Measurements from ENCODE around the gene APMAP. TPM values are rescaled to one million over a fixed set of nuclear protein-coding genes. Genes with fewer than 3 reads are reported as not detected.

APMAP gene
- total and polyA plus RNA-seq, 4 donors, result 40.8 to 87.0 (median 62.9) TPM

DNA sequence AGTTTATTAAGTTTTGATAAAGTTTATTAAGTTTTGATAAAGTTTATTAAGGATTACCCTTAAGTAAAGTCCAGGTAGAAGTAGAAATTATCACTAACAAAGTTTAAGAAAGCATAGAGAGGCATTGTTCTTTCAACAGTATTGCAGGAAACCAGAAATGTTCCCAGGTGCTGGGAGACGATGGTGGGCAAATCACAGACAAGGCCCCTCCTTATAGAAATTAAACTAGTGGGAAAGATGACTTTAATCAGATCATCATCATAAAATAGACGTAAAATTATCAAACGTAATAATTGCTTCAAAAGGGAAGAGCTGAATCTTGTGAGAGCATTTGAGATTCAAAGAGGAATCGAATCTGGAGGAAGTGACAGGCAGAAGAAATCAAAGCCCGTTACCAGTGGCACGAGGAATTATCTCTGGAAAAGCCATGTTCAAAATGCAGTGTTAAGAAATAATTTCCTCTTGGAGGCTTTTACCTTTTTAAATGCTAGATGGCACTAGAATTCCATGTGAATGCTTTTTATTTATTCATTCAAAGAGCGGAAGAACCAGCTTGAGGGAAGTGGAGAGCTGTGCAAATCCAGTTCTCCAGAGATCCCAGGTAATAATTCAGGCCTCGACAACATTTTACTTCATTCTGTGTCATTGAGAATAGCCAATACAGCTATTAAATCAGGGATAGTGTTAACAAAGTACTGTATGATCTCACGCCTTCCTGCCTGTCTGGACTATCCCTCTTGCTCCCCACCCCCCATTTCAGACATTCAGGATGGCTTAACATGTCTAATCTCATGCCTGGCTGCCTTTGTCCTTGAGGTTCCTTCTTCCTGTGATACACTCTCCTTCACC is 1.0 kb upstream of the APMAP start:
- H3K9me3 ChIP-seq (ENCODE audit: control insufficient read depth in 4 of 4, insufficient read depth in 3 of 4, low read length in 3 of 4), result no peaks in the 10 kb centered on the region
- peak; percentile 12 for TF ChIP-seq CTCF (IDR thresholded peaks at IDR 0.05; ENCODE audit: control extremely low read depth, extremely low read depth)
- ATAC-seq (ENCODE audit: insufficient read depth, low FRiP score), result no peak
- peaks cover 0 to 2% (median 0%) of the 10 kb centered on the region in 4 donors for H3K36me3 ChIP-seq (ENCODE audit: control insufficient read depth in 4 of 4, insufficient read depth in 4 of 4, low read length in 4 of 4)
- H3K27ac ChIP-seq (ENCODE audit: low read depth in 1 of 2, low read length in 1 of 2), result peak overlapping the region in 1 of 2 donors; percentile 78
- no peak overlapping the region for H3K4me3 ChIP-seq
- H3K9ac ChIP-seq (ENCODE audit: insufficient read depth in 1 of 2, low read length in 2 of 2), result peak overlapping the region in 1 of 2 donors; percentile 95
- peak; percentile 14 to 84 (median 82) for DNase-seq
- H3K27me3 ChIP-seq (ENCODE audit: control insufficient read depth in 3 of 3, insufficient read depth in 3 of 3, low read length in 2 of 3), result no peaks in the 10 kb centered on the region
- WGBS, 2 donors, result 34% methylated on average over 9 of the region's 9 CpGs
- peaks cover 0 to 20% (median 6%) of the 10 kb centered on the region in 5 donors for H3K4me1 ChIP-seq (ENCODE audit: control insufficient read depth in 5 of 5, insufficient read depth in 5 of 5, low read length in 5 of 5)

DNA sequence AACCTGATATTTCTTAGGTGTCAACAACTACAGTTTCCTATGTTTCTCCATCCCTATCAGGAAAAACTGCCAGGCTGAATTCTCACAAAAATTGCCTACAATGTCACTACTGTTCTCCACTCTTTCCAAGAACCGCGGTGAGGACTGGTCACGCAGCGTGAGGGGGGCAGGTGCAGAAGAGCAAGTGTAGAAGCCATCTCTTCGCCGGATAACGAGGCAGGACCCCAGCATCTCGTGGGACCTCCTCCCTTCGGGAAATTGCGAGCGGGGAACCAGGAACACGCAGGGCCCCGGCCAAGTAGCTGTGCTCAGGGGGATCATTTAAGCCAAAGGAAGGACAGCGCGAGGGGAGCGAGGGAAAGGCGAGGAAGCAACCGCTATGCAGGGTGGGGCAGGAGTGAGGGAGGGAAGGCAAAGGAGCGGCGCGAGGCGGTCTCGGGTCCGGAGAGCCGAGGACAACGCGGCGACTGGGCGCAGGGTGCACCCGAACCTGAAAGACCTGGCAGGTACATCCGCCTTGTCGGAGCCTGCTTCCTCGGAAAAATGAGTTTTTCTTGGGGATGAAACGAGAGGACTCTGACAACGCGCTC is 559 bp downstream of the APMAP start:
- H3K9me3 ChIP-seq (ENCODE audit: control insufficient read depth in 4 of 4, insufficient read depth in 3 of 4, low read length in 3 of 4), result no peaks in the 10 kb centered on the region
- peak; percentile 5 for ATAC-seq (ENCODE audit: insufficient read depth, low FRiP score)
- H3K27ac ChIP-seq (ENCODE audit: low read depth in 1 of 2, low read length in 1 of 2), result peak overlapping the region; percentile 78 to 98
- H3K4me3 ChIP-seq, result peak overlapping the region; percentile 74
- H3K27me3 ChIP-seq (ENCODE audit: control insufficient read depth in 3 of 3, insufficient read depth in 3 of 3, low read length in 2 of 3), result no peaks in the 10 kb centered on the region
- 0 to 1% methylated on average over 36 of the region's 36 CpGs for WGBS, 2 donors
- peaks cover 0 to 20% (median 6%) of the 10 kb centered on the region in 5 donors for H3K4me1 ChIP-seq (ENCODE audit: control insufficient read depth in 5 of 5, insufficient read depth in 5 of 5, low read length in 5 of 5)
- peak in 1 of 3 donors; percentile 19 for DNase-seq
- peaks cover 0 to 2% (median 0%) of the 10 kb centered on the region in 4 donors for H3K36me3 ChIP-seq (ENCODE audit: control insufficient read depth in 4 of 4, insufficient read depth in 4 of 4, low read length in 4 of 4)
- peak overlapping the region; percentile 73 for H3K9ac ChIP-seq (ENCODE audit: insufficient read depth in 1 of 2, low read length in 2 of 2)
- no peak for TF ChIP-seq CTCF (IDR thresholded peaks at IDR 0.05; ENCODE audit: control extremely low read depth, extremely low read depth)

DNA sequence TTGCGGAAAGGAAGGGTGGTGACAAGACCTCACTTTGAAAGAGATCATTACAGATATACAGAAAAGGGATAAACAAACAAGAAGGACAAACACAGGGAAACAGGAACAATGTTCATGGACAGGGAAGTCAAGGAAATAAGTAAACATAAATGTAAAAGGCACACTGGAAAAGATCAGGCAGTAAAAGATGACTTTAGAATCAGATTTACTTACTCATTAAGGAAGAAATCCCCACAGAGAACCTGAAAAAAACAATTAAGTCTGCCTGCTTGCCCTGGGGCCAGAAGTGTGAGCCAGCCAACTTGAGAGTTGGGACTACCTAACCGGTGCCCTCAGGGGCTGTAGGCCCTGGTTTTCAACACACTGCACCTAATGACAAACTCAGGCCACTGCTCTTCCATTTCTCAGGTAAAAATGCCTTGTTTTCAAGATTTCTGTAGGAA is 1.7 kb downstream of the APMAP start:
- no peak for TF ChIP-seq CTCF (IDR thresholded peaks at IDR 0.05; ENCODE audit: control extremely low read depth, extremely low read depth)
- Histone ChIP-seq H3K4me3 (no peak overlapping the region), H3K9me3 (ENCODE audit: control insufficient read depth in 4 of 4, insufficient read depth in 3 of 4, low read length in 3 of 4) (no peaks in the 10 kb centered on the region), H3K36me3 (ENCODE audit: control insufficient read depth in 4 of 4, insufficient read depth in 4 of 4, low read length in 4 of 4) (peaks cover 0 to 2% (median 0%) of the 10 kb centered on the region in 4 donors), H3K9ac (ENCODE audit: insufficient read depth in 1 of 2, low read length in 2 of 2) (no peak overlapping the region), H3K27ac (ENCODE audit: low read depth in 1 of 2, low read length in 1 of 2) (no peak overlapping the region), H3K27me3 (ENCODE audit: control insufficient read depth in 3 of 3, insufficient read depth in 3 of 3, low read length in 2 of 3) (no peaks in the 10 kb centered on the region), H3K4me1 (ENCODE audit: control insufficient read depth in 5 of 5, insufficient read depth in 5 of 5, low read length in 5 of 5) (peaks cover 0 to 20% (median 9%) of the 10 kb centered on the region in 5 donors)
- ATAC-seq (ENCODE audit: insufficient read depth, low FRiP score) (no peak), DNase-seq (no peak)
- 82 to 91% methylated on average over 2 of the region's 2 CpGs for WGBS, 2 donors

Measured in lung (tissue), 12 donors.